Endothelial cell of umbilical vein (primary cell): Measurements from ENCODE around the gene RTN4. TPM values are rescaled to one million over a fixed set of nuclear protein-coding genes. Genes with fewer than 3 reads are reported as not detected.

Experiments
- BruUV-seq: library from RNA; stranded (reverse); fragments of 400-500 nt; replicated peaks from 2 replicates; lab custom pipeline; 2021; lab: Mats Ljungman, UMichigan
- CTCF ChIA-PET: fragments of 300-600, 350-600 bp; sonication (Branson Sonifier 250); formaldehyde crosslinking; loops from one replicate; lab custom pipeline; 2021; ENCODE audit warnings: antibody characterized with exemption, inconsistent platforms; lab: Charles Lee
- POLR2A ChIA-PET: fragments of 300-600, 350-600 bp; sonication (Branson Sonifier 250); formaldehyde crosslinking; loops from one replicate; lab custom pipeline; 2021; ENCODE audit warnings: antibody characterized with exemption, inconsistent platforms; lab: Charles Lee
- DNase-seq: peaks from one replicate; pipeline ENCODE4 v3.0.0-alpha.2; 2011; ENCODE audit warnings: low read depth, low spot score
- FAIRE-seq: peaks from 2 replicates; lab custom pipeline; 2011; peaks lifted over from hg19 to GRCh38; lab: Jason Lieb, UNC
- H2AFZ ChIP-seq: 2 replicates; pipeline ENCODE4 v1.6.0; 2012; ENCODE audit warnings: low read depth, low read length, control low read depth, inconsistent platforms
- H3K27ac ChIP-seq: 2 replicates; pipeline ENCODE4 v1.5.1; 2011; ENCODE audit warnings: low read depth, mild to moderate bottlenecking, control low read depth, low read length, moderate library complexity; ENCODE audit not compliant: insufficient read depth
- H3K27me3 ChIP-seq, 2 experiments: 2 replicates each; pipeline versions ENCODE4 v1.6.0 to v1.6.1; 2011; ENCODE audit warnings: low read length in 2 of 2, mixed read lengths in 1 of 2; ENCODE audit not compliant: control insufficient read depth in 2 of 2, insufficient read depth in 2 of 2
- H3K36me3 ChIP-seq, 2 experiments: 2 replicates in 1 of 2; 3 replicates in 1 of 2; pipeline ENCODE4 v1.5.1; 2011; ENCODE audit warnings: low read length in 2 of 2, mild to moderate bottlenecking in 1 of 2, moderate library complexity in 1 of 2; ENCODE audit not compliant: control insufficient read depth in 2 of 2, insufficient read depth in 2 of 2; ENCODE audit errors: extremely low read depth in 1 of 2
- H3K4me1 ChIP-seq: 3 replicates; pipeline ENCODE4 v1.5.1; 2011; ENCODE audit warnings: mild to moderate bottlenecking, low read length; ENCODE audit not compliant: control insufficient read depth, insufficient read depth; ENCODE audit errors: extremely low read depth
- H3K4me2 ChIP-seq: 2 replicates; pipeline ENCODE4 v1.6.1; 2011; ENCODE audit warnings: low read length, control low read depth, mixed read lengths; ENCODE audit not compliant: insufficient read depth
- H3K4me3 ChIP-seq, 3 experiments: fragments of 200-600 bp in 1 of 3; sonication (generic), shearing (Covaris generic) in 1 of 3; replicated peaks in 1 of 3; 2 replicates each; pipeline ENCODE4 v1.5.1; 2011 to 2016; ENCODE audit warnings: control low read depth in 3 of 3, low read length in 3 of 3, mild to moderate bottlenecking in 2 of 3, inconsistent platforms in 1 of 3, low read depth in 1 of 3, moderate library complexity in 1 of 3; ENCODE audit not compliant: insufficient read depth in 1 of 3
- H3K79me2 ChIP-seq: 2 replicates; pipeline ENCODE4 v1.6.0; 2012; ENCODE audit warnings: low read length, inconsistent platforms; ENCODE audit not compliant: control insufficient read depth, insufficient read depth
- H3K9ac ChIP-seq: replicated peaks from 2 replicates; pipeline ENCODE3; 2011; ENCODE audit warnings: low read length, control low read depth; ENCODE audit not compliant: insufficient read depth; ENCODE audit errors: extremely low read depth
- H3K9me1 ChIP-seq: replicated peaks from 3 replicates; pipeline ENCODE4 v1.6.0; 2011; ENCODE audit warnings: mild to moderate bottlenecking, low read length; ENCODE audit not compliant: control insufficient read depth, insufficient read depth; ENCODE audit errors: extremely low read depth
- H3K9me3 ChIP-seq: replicated peaks from 2 replicates; pipeline ENCODE4 v1.5.1; 2012; ENCODE audit warnings: low read length, inconsistent platforms; ENCODE audit not compliant: control insufficient read depth, insufficient read depth
- H4K20me1 ChIP-seq: replicated peaks from 2 replicates; pipeline ENCODE3; 2011; ENCODE audit warnings: mild to moderate bottlenecking, low read length; ENCODE audit not compliant: control insufficient read depth, insufficient read depth; ENCODE audit errors: extremely low read depth
- EZH2 ChIP-seq: IDR thresholded peaks from 2 replicates; pipeline ENCODE4 v1.6.1; 2012; ENCODE audit warnings: borderline replicate concordance, low read depth, mild to moderate bottlenecking, moderate library complexity, low read length, inconsistent platforms; ENCODE audit not compliant: severe bottlenecking
- FOS ChIP-seq: IDR thresholded peaks from 2 replicates; pipeline ENCODE4 v1.6.1; 2011; ENCODE audit warnings: mild to moderate bottlenecking, low read length, moderate library complexity, borderline replicate concordance; ENCODE audit not compliant: insufficient read depth
- GATA2 ChIP-seq: IDR thresholded peaks from 2 replicates; pipeline ENCODE4 v1.7.0; 2011; ENCODE audit warnings: low read depth, mild to moderate bottlenecking, moderate library complexity, mixed read lengths, low read length; ENCODE audit not compliant: insufficient read length, insufficient read depth
- JUN ChIP-seq: IDR thresholded peaks from 2 replicates; pipeline ENCODE4 v1.6.1; 2011; ENCODE audit warnings: borderline replicate concordance, low read depth; ENCODE audit not compliant: insufficient read length, insufficient read depth
- MYC ChIP-seq: IDR thresholded peaks from one replicate; pipeline ENCODE4 v1.6.1; 2011; ENCODE audit warnings: mild to moderate bottlenecking, low read depth, low read length
- POLR2A ChIP-seq: IDR thresholded peaks from 2 replicates; pipeline ENCODE4 v1.6.1; 2012; ENCODE audit warnings: low read depth, mild to moderate bottlenecking, control low read depth, low read length
- POLR2AphosphoS5 ChIP-seq: IDR thresholded peaks from 2 replicates; pipeline ENCODE4 v1.6.1; 2012; ENCODE audit warnings: low read depth, mild to moderate bottlenecking, control low read depth, low read length, moderate library complexity; ENCODE audit not compliant: insufficient read depth
- dilution Hi-C: fragments of 300-500 bp; cut with MboI; formaldehyde crosslinking; loops from one replicate; pipeline ENCODE4 v1.15.0; 2019; ENCODE audit warnings: low sequenced_read_pairs; ENCODE audit not compliant: extremely low pct_ligation_motif_present
- intact Hi-C: fragments of 100-400 bp; cut with micrococcal nuclease; formaldehyde crosslinking; loops from one replicate; pipeline ENCODE4 v1.10.0; 2022
- polyA plus RNA-seq, 4 experiments: library from polyadenylated mRNA; depleted of rRNA in 3 of 4; stranded (reverse) in 3 of 4; unstranded in 1 of 4; fragments of >200 nt; gene quantifications; 2 replicates each; pipeline versions ENCODE4 v1.2.1 to v1.2.3, GENCODE V29; 2011 to 2012; ENCODE audit warnings: missing spikeins in 1 of 4
- total RNA-seq: library from RNA; stranded (reverse); gene quantifications from 2 replicates; pipeline ENCODE4 v1.2.3, GENCODE V29; 2021
- TF ChIP-seq, protein P1 (sequence below), 2 donors: IDR thresholded peaks; 1 replicate in 1 of 2; 2 replicates in 1 of 2; pipeline ENCODE4 v1.5.1; 2011; ENCODE audit warnings: low read length in 2 of 2, mild to moderate bottlenecking in 2 of 2, moderate library complexity in 2 of 2, control low read depth in 1 of 2, inconsistent platforms in 1 of 2, low read depth in 1 of 2; ENCODE audit not compliant: insufficient read depth in 1 of 2; ENCODE audit errors: extremely low read depth in 1 of 2
- TF ChIP-seq, protein P2 (sequence below): IDR thresholded peaks from 2 replicates; pipeline ENCODE4 v1.6.1; 2011; ENCODE audit not compliant: insufficient read depth, insufficient read length

The RTN4 gene
- total and polyA plus RNA-seq, 2 donors (not counting 3 experiments of a cell fraction or from before 2014, with no cell fraction given): 253 to 486 TPM

DNA sequence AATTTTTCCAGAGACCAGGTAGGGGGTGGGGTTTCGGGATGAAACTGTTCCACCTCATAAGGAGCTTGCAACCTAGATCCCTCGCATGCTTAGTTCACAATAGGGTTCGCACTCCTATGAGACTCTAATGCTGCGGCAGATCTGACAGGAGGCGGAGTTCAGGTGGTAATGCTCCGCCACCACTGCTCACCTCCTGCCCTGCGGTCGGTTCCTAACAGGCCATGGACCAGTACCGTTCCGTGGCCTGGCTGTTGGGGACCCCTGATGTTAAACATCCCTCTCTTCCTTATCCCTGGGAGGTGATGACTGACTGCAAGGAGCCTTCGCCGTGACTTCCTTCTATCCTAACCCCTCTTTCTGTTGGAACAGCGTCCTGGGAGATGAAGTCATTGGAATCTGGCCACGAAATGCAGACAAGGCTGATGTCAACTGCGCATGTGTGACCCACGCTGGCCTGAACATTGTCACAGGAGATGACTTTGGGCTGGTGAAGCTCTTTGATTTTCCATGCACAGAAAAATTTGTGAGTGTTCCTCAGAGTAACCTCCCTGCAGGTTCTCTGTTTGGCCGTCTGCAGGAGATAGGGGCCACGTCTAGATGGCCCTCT, 82.4 kb downstream of the RTN4 start:
- Histone ChIP-seq H3K36me3 (peaks cover 3 to 24% of the 10 kb centered on the region in 2 experiments), H3K27ac (no peak overlapping the region), H4K20me1 (peaks cover 6% of the 10 kb centered on the region), H3K4me3 (no peak overlapping the region), H3K27me3 (no peaks in the 10 kb centered on the region), H3K9ac (no peak overlapping the region), H3K4me2 (no peak overlapping the region), H3K79me2 (peaks cover 27% of the 10 kb centered on the region), H3K9me1 (no peaks in the 10 kb centered on the region), H2AFZ (no peak overlapping the region), H3K9me3 (no peaks in the 10 kb centered on the region), H3K4me1 (peaks cover 16% of the 10 kb centered on the region)
- intact Hi-C loops (loop anchor here (2.0 kb wide), 1 partner anchor 201 kb away; no protein-coding TSS in a partner anchor), dilution Hi-C loops (no loop called here)
- FAIRE-seq (no peak), DNase-seq (no peak)
- TF ChIP-seq POLR2A (no peak), MYC (no peak), POLR2AphosphoS5 (no peak), EZH2 (no peak), JUN (no peak), GATA2 (no peak), FOS (no peak)
- TF ChIP-seq, protein P1, sequence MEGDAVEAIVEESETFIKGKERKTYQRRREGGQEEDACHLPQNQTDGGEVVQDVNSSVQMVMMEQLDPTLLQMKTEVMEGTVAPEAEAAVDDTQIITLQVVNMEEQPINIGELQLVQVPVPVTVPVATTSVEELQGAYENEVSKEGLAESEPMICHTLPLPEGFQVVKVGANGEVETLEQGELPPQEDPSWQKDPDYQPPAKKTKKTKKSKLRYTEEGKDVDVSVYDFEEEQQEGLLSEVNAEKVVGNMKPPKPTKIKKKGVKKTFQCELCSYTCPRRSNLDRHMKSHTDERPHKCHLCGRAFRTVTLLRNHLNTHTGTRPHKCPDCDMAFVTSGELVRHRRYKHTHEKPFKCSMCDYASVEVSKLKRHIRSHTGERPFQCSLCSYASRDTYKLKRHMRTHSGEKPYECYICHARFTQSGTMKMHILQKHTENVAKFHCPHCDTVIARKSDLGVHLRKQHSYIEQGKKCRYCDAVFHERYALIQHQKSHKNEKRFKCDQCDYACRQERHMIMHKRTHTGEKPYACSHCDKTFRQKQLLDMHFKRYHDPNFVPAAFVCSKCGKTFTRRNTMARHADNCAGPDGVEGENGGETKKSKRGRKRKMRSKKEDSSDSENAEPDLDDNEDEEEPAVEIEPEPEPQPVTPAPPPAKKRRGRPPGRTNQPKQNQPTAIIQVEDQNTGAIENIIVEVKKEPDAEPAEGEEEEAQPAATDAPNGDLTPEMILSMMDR (IDR thresholded peaks at IDR 0.05; ENCODE audit: extremely low read depth in 1 of 2, insufficient read depth in 1 of 2, low read depth in 1 of 2, low read length in 2 of 2): no peak
- TF ChIP-seq, protein P2, sequence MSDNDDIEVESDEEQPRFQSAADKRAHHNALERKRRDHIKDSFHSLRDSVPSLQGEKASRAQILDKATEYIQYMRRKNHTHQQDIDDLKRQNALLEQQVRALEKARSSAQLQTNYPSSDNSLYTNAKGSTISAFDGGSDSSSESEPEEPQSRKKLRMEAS: no peak
- POLR2A ChIA-PET: no interaction called here
- BruUV-seq: no TSS peak
- CTCF ChIA-PET: interaction anchor here (1.0 to 1.1 kb wide), 2 partner anchors 8 to 68 kb away, joined by 3 to 5 read pairs; no protein-coding TSS in a partner anchor
